Measurements from ENCODE around the gene PDZD7. TPM values are rescaled to one million over a fixed set of nuclear protein-coding genes. Genes with fewer than 3 reads are reported as not detected.

Gene PDZD7
- total and polyA plus RNA-seq, 2 of the 8 experiments (the other 6 are each of a cell fraction or from before 2014, with no cell fraction given) = 0.88 to 1.6 TPM

GRCh38 chr10:101028446-101029337, 2.2 kb downstream of the PDZD7 start (continued):
- no peak for TF ChIP-seq CHD7 (IDR thresholded peaks at IDR 0.05; ENCODE audit: insufficient replicate concordance, low read length)
- no peak for TF ChIP-seq PHF8 (conservative IDR thresholded peaks at IDR 0.05; ENCODE audit: low read depth, low read length)
- TF ChIP-seq RAD21 (IDR thresholded peaks at IDR 0.05 in 1 of 2, conservative IDR thresholded peaks at IDR 0.05 in 1 of 2; ENCODE audit: low read depth in 2 of 2, low read length in 2 of 2) = no peak
- TF ChIP-seq RFX5 (IDR thresholded peaks at IDR 0.05; ENCODE audit: borderline replicate concordance, low read depth, low read length) = no peak

Data from H1 (cell line).